Cardiac septum (tissue), 1 donor: Measurements from ENCODE around the gene KCNK7. TPM values are rescaled to one million over a fixed set of nuclear protein-coding genes. Genes with fewer than 3 reads are reported as not detected.
A peak's percentile ranks its signal among the peaks of the same experiment; 100 is the strongest.
"Not testable (repeated sequence)": the region's sequence is repeated elsewhere in the genome, so short reads cannot be mapped to it uniquely, and the experiment has no call there.

Experiments used
- DNase-seq: peaks from one replicate; pipeline ENCODE4 v3.0.0-alpha.2; 2020; ENCODE audit warnings: low spot score
- intact Hi-C: fragments of 100-400 bp; cut with DNase I; formaldehyde crosslinking; loops from one replicate; pipeline ENCODE4 v1.14.0; 2022
- total RNA-seq: library from RNA; stranded (reverse); fragmentation: NEBNext Ultra II Directional; extraction: Animal tissue kit (Norgen Biotek cat#: 25700); gene quantifications from one replicate; pipeline ENCODE4 v1.2.1, GENCODE V29; 2021
- donor health status: DM: no; HTN: no; CAD: no.

Gene KCNK7
- total RNA-seq, 1 donor from 2014 or later, result 1.5 TPM

- intact Hi-C loops, result no loop called here
- peak; percentile 92 for DNase-seq
Measured at GRCh38 chr11:65576867-65577755, 18.5 kb downstream of the KCNK7 start.

- intact Hi-C loops, result no loop called here
- no peak for DNase-seq
Measured at GRCh38 chr11:65576232-65576866, 19.3 kb downstream of the KCNK7 start.

GRCh38 chr11:65575568-65576231 lies 19.9 kb downstream of the KCNK7 start, which contains the start of gene EHBP1L1:
Gene EHBP1L1, plus strand, starts transcription at chr11:65576053. Its CDS starts 250 bp downstream, at chr11:65576303.
- intact Hi-C loops, result loop anchor here (1.0 to 2.0 kb wide), 2 partner anchors 13 to 40 kb away; partner anchors contain the start of gene PCNX3
- DNase-seq, result peak; percentile 91

- intact Hi-C loops, result loop anchor here (1.0 to 2.0 kb wide), 2 partner anchors 14 to 40 kb away; partner anchors contain the start of gene PCNX3
Measured at GRCh38 chr11:65574811-65575567, 20.6 kb downstream of the KCNK7 start.

GRCh38 chr11:65574109-65574810 lies 21.3 kb downstream of the KCNK7 start:
- intact Hi-C loops, result loop anchor here (2.0 kb wide), 1 partner anchor 15 kb away; no protein-coding TSS in a partner anchor
- peak; percentile 98 for DNase-seq

More at GRCh38 chr11:65574811-65575567, 20.6 kb downstream of the KCNK7 start:
- no peak for DNase-seq

GRCh38 chr11:65573391-65574079 lies 22.1 kb downstream of the KCNK7 start:
- intact Hi-C loops, result loop anchor here (2.0 kb wide), 3 partner anchors 15 to 33 kb away; partner anchors contain the start of gene LTBP3
- no peak for DNase-seq

- intact Hi-C loops, result loop anchor here (2.0 kb wide), 2 partner anchors 14 to 32 kb away; partner anchors contain the start of gene LTBP3
- peak; percentile 95 for DNase-seq
Measured at GRCh38 chr11:65572356-65573051, 23.1 kb downstream of the KCNK7 start, which contains the start of gene FAM89B. Gene FAM89B, plus strand, starts transcription at chr11:65572538. Its CDS starts 132 bp downstream, at chr11:65572670.

- intact Hi-C loops, result loop anchor here (2.0 kb wide), 2 partner anchors 13 to 31 kb away; partner anchors contain the start of gene LTBP3
- DNase-seq, result no peak
Measured at GRCh38 chr11:65571940-65572339, 23.7 kb downstream of the KCNK7 start.

- no peak for DNase-seq
- intact Hi-C loops, result no loop called here
Measured at GRCh38 chr11:65571420-65571819, 24.2 kb downstream of the KCNK7 start.

- intact Hi-C loops, result no loop called here
- DNase-seq, result peak; percentile 99
Measured at GRCh38 chr11:65569973-65570918, 25.4 kb downstream of the KCNK7 start, which contains the start of gene ZNRD2. Gene ZNRD2, plus strand, starts transcription at chr11:65570477. Its CDS starts 15 bp downstream, at chr11:65570492.

- intact Hi-C loops, result no loop called here
- no peak for DNase-seq
Measured at GRCh38 chr11:65569164-65569972, 26.2 kb downstream of the KCNK7 start.

GRCh38 chr11:65565624-65566453 lies 29.8 kb downstream of the KCNK7 start:
- intact Hi-C loops, result no loop called here
- no peak for DNase-seq

GRCh38 chr11:65564879-65565559 lies 30.6 kb downstream of the KCNK7 start:
- DNase-seq, intact Hi-C loops: not testable (repeated sequence)

GRCh38 chr11:65563601-65564000 lies 32.0 kb downstream of the KCNK7 start:
- intact Hi-C loops, result no loop called here

More at GRCh38 chr11:65563601-65564000, 32.0 kb downstream of the KCNK7 start:
- no peak for DNase-seq
